Activated naive CD4-positive, alpha-beta T cell treated with anti-CD3 and anti-CD28 coated beads, Interleukin-2, amount 50 U/mL, for 24 hours (primary cell): ENCODE data around the gene FAM47E.

Experiments
- H3K27ac Mint-ChIP-seq: one replicate; pipeline ENCODE4 v1.8.0; 2021; ENCODE audit warnings: mild to moderate bottlenecking, mixed read lengths
- H3K27me3 Mint-ChIP-seq: one replicate; pipeline ENCODE4 v1.8.0; 2021; ENCODE audit warnings: mixed read lengths
- H3K36me3 Mint-ChIP-seq: one replicate; pipeline ENCODE4 v1.8.0; 2021; ENCODE audit warnings: mixed read lengths
- H3K4me1 Mint-ChIP-seq: one replicate; pipeline ENCODE4 v1.8.0; 2021; ENCODE audit warnings: mixed read lengths
- H3K4me3 Mint-ChIP-seq: one replicate; pipeline ENCODE4 v1.8.0; 2021; ENCODE audit warnings: mild to moderate bottlenecking, mixed read lengths
- H3K9me3 Mint-ChIP-seq: one replicate; pipeline ENCODE4 v1.8.0; 2021; ENCODE audit warnings: mixed read lengths

The FAM47E gene

GRCh38 chr4:76246025-76246424 lies 5.5 kb upstream of the FAM47E start:
- peaks cover under 1% of the 10 kb centered on the region for H3K9me3 Mint-ChIP-seq
- peaks cover 3% of the 10 kb centered on the region for H3K4me1 Mint-ChIP-seq
- H3K27ac Mint-ChIP-seq, result no peak overlapping the region
- no peak overlapping the region for H3K4me3 Mint-ChIP-seq
- H3K36me3 Mint-ChIP-seq, result no peaks in the 10 kb centered on the region
- peaks cover 18% of the 10 kb centered on the region for H3K27me3 Mint-ChIP-seq

GRCh38 chr4:76246852-76247251 lies 4.7 kb upstream of the FAM47E start:
- H3K27me3 Mint-ChIP-seq, result peaks cover 22% of the 10 kb centered on the region

GRCh38 chr4:76250962-76251361 lies 559 bp upstream of the FAM47E start:
- H3K9me3 Mint-ChIP-seq, result no peaks in the 10 kb centered on the region
- H3K27me3 Mint-ChIP-seq, result peaks cover 45% of the 10 kb centered on the region

More at GRCh38 chr4:76246852-76247251, 4.7 kb upstream of the FAM47E start:
- Mint-ChIP-seq H3K36me3 (no peaks in the 10 kb centered on the region), H3K27ac (no peak overlapping the region), H3K9me3 (no peaks in the 10 kb centered on the region), H3K4me3 (no peak overlapping the region), H3K4me1 (peaks cover 8% of the 10 kb centered on the region)

GRCh38 chr4:76252271-76252653 lies 741 bp downstream of the FAM47E start:
- H3K4me1 Mint-ChIP-seq, result peaks cover 8% of the 10 kb centered on the region
- H3K27me3 Mint-ChIP-seq, result peaks cover 45% of the 10 kb centered on the region
- H3K36me3 Mint-ChIP-seq, result no peaks in the 10 kb centered on the region
- H3K27ac Mint-ChIP-seq, result no peak overlapping the region
- no peaks in the 10 kb centered on the region for H3K9me3 Mint-ChIP-seq
- H3K4me3 Mint-ChIP-seq, result no peak overlapping the region

More at GRCh38 chr4:76250962-76251361, 559 bp upstream of the FAM47E start:
- peaks cover 8% of the 10 kb centered on the region for H3K4me1 Mint-ChIP-seq
- H3K27ac Mint-ChIP-seq, result no peak overlapping the region
- no peaks in the 10 kb centered on the region for H3K36me3 Mint-ChIP-seq
- peak overlapping the region; percentile 86 for H3K4me3 Mint-ChIP-seq

GRCh38 chr4:76253511-76253910 lies 2.0 kb downstream of the FAM47E start:
- Mint-ChIP-seq H3K4me1 (peaks cover 8% of the 10 kb centered on the region), H3K36me3 (no peaks in the 10 kb centered on the region), H3K27ac (no peak overlapping the region), H3K9me3 (no peaks in the 10 kb centered on the region), H3K27me3 (peaks cover 45% of the 10 kb centered on the region), H3K4me3 (no peak overlapping the region)

GRCh38 chr4:76256032-76256431 lies 4.5 kb downstream of the FAM47E start:
- Mint-ChIP-seq H3K27ac (no peak overlapping the region), H3K36me3 (no peaks in the 10 kb centered on the region), H3K9me3 (no peaks in the 10 kb centered on the region), H3K27me3 (peaks cover 31% of the 10 kb centered on the region), H3K4me3 (no peak overlapping the region), H3K4me1 (peaks cover 4% of the 10 kb centered on the region)

- H3K27ac Mint-ChIP-seq, result no peak overlapping the region
- peaks cover 27% of the 10 kb centered on the region for H3K27me3 Mint-ChIP-seq
- no peaks in the 10 kb centered on the region for H3K4me1 Mint-ChIP-seq
- no peaks in the 10 kb centered on the region for H3K36me3 Mint-ChIP-seq
- H3K4me3 Mint-ChIP-seq, result no peak overlapping the region
- no peaks in the 10 kb centered on the region for H3K9me3 Mint-ChIP-seq
Observed at GRCh38 chr4:76256968-76257367, 5.4 kb downstream of the FAM47E start.

GRCh38 chr4:76257824-76258223 lies 6.3 kb downstream of the FAM47E start:
- Mint-ChIP-seq H3K9me3 (no peaks in the 10 kb centered on the region), H3K4me1 (no peaks in the 10 kb centered on the region), H3K36me3 (no peaks in the 10 kb centered on the region), H3K27me3 (peaks cover 24% of the 10 kb centered on the region), H3K4me3 (no peak overlapping the region), H3K27ac (no peak overlapping the region)

- Mint-ChIP-seq H3K36me3 (no peaks in the 10 kb centered on the region), H3K27ac (no peak overlapping the region), H3K4me1 (no peaks in the 10 kb centered on the region), H3K9me3 (no peaks in the 10 kb centered on the region), H3K27me3 (peaks cover 3% of the 10 kb centered on the region), H3K4me3 (no peak overlapping the region)
Observed at GRCh38 chr4:76260571-76260970, 9.1 kb downstream of the FAM47E start.

GRCh38 chr4:76265631-76266218 lies 14.2 kb downstream of the FAM47E start:
- Mint-ChIP-seq H3K36me3 (no peaks in the 10 kb centered on the region), H3K4me1 (no peaks in the 10 kb centered on the region), H3K27ac (no peak overlapping the region), H3K4me3 (no peak overlapping the region), H3K9me3 (no peaks in the 10 kb centered on the region), H3K27me3 (no peaks in the 10 kb centered on the region)

GRCh38 chr4:76266627-76267026 lies 15.1 kb downstream of the FAM47E start:
- no peaks in the 10 kb centered on the region for H3K27me3 Mint-ChIP-seq
- no peaks in the 10 kb centered on the region for H3K36me3 Mint-ChIP-seq
- H3K4me3 Mint-ChIP-seq, result no peak overlapping the region
- H3K27ac Mint-ChIP-seq, result no peak overlapping the region
- H3K4me1 Mint-ChIP-seq, result no peaks in the 10 kb centered on the region
- no peaks in the 10 kb centered on the region for H3K9me3 Mint-ChIP-seq

- no peaks in the 10 kb centered on the region for H3K36me3 Mint-ChIP-seq
- no peak overlapping the region for H3K4me3 Mint-ChIP-seq
- H3K27ac Mint-ChIP-seq, result no peak overlapping the region
- H3K9me3 Mint-ChIP-seq, result no peaks in the 10 kb centered on the region
- peaks cover under 1% of the 10 kb centered on the region for H3K27me3 Mint-ChIP-seq
- no peaks in the 10 kb centered on the region for H3K4me1 Mint-ChIP-seq
Observed at GRCh38 chr4:76267811-76268210, 16.3 kb downstream of the FAM47E start.

- no peak overlapping the region for H3K4me3 Mint-ChIP-seq
- H3K4me1 Mint-ChIP-seq, result no peaks in the 10 kb centered on the region
- H3K27ac Mint-ChIP-seq, result no peak overlapping the region
- H3K9me3 Mint-ChIP-seq, result no peaks in the 10 kb centered on the region
- no peaks in the 10 kb centered on the region for H3K36me3 Mint-ChIP-seq
- peaks cover 2% of the 10 kb centered on the region for H3K27me3 Mint-ChIP-seq
Observed at GRCh38 chr4:76270244-76271175, 19.0 kb downstream of the FAM47E start.

GRCh38 chr4:76271248-76271647 lies 19.7 kb downstream of the FAM47E start:
- H3K36me3 Mint-ChIP-seq, result no peaks in the 10 kb centered on the region
- no peaks in the 10 kb centered on the region for H3K9me3 Mint-ChIP-seq
- no peak overlapping the region for H3K27ac Mint-ChIP-seq
- no peak overlapping the region for H3K4me3 Mint-ChIP-seq
- no peaks in the 10 kb centered on the region for H3K4me1 Mint-ChIP-seq
- peaks cover 2% of the 10 kb centered on the region for H3K27me3 Mint-ChIP-seq

GRCh38 chr4:76272073-76272472 lies 20.6 kb downstream of the FAM47E start:
- Mint-ChIP-seq H3K4me1 (no peaks in the 10 kb centered on the region), H3K36me3 (no peaks in the 10 kb centered on the region), H3K27me3 (peaks cover 2% of the 10 kb centered on the region), H3K4me3 (no peak overlapping the region), H3K9me3 (no peaks in the 10 kb centered on the region), H3K27ac (no peak overlapping the region)

- H3K27me3 Mint-ChIP-seq, result peaks cover 2% of the 10 kb centered on the region
- no peak overlapping the region for H3K4me3 Mint-ChIP-seq
- H3K36me3 Mint-ChIP-seq, result no peaks in the 10 kb centered on the region
Observed at GRCh38 chr4:76272582-76272981, 21.1 kb downstream of the FAM47E start.

More at GRCh38 chr4:76272582-76272981, 21.1 kb downstream of the FAM47E start:
- Mint-ChIP-seq H3K27ac (no peak overlapping the region), H3K4me1 (no peaks in the 10 kb centered on the region), H3K9me3 (no peaks in the 10 kb centered on the region)
